H1 (cell line): Measurements from ENCODE around the gene SPOCD1. TPM values are rescaled to one million over a fixed set of nuclear protein-coding genes. Genes with fewer than 3 reads are reported as not detected.

Experiments
- CTCF ChIA-PET: fragments of 300-600 bp; sonication (Branson Sonifier 250); formaldehyde crosslinking; loops from one replicate; lab custom pipeline; 2021; ENCODE audit not compliant: partially characterized antibody; lab: Charles Lee
- POLR2A ChIA-PET: fragments of 300-600 bp; sonication (Branson Sonifier 250); formaldehyde crosslinking; loops from one replicate; lab custom pipeline; 2021; ENCODE audit warnings: inconsistent platforms; ENCODE audit not compliant: partially characterized antibody; lab: Charles Lee
- DNase-seq, 2 experiments: peaks; one replicate each; pipeline versions ENCODE4 v3.0.0 to v3.0.0-alpha.2; 2010 to 2022; ENCODE audit warnings: low spot score in 2 of 2, low read depth in 1 of 2, mixed read lengths in 1 of 2
- FAIRE-seq: peaks from 2 replicates; lab custom pipeline; 2011; peaks lifted over from hg19 to GRCh38; lab: Jason Lieb, UNC
- H2AFZ ChIP-seq: 2 replicates; pipeline ENCODE4 v1.8.1; 2012; ENCODE audit warnings: low read length, inconsistent platforms
- H2AK5ac ChIP-seq: 2 replicates; pipeline ENCODE4 v1.6.1; 2013; ENCODE audit warnings: low read depth, low read length
- H2BK120ac ChIP-seq: replicated peaks from 2 replicates; pipeline ENCODE3; 2013; ENCODE audit warnings: low read depth, low read length, inconsistent platforms
- H2BK12ac ChIP-seq: 2 replicates; pipeline ENCODE4 v1.6.1; 2013; ENCODE audit warnings: low read depth, low read length
- H2BK15ac ChIP-seq: 2 replicates; pipeline ENCODE4 v1.6.1; 2013; ENCODE audit warnings: low read length
- H2BK20ac ChIP-seq: 2 replicates; pipeline ENCODE4 v1.6.1; 2013; ENCODE audit warnings: low read length
- H2BK5ac ChIP-seq: 2 replicates; pipeline ENCODE4 v1.6.1; 2013; ENCODE audit warnings: low read depth, low read length
- H3K14ac ChIP-seq: 2 replicates; pipeline ENCODE4 v1.6.1; 2013; ENCODE audit warnings: inconsistent platforms; ENCODE audit not compliant: insufficient read length
- H3K18ac ChIP-seq: 2 replicates; pipeline ENCODE4 v1.6.1; 2013; ENCODE audit warnings: low read length; ENCODE audit errors: extremely low read depth
- H3K23ac ChIP-seq: 2 replicates; pipeline ENCODE4 v1.6.1; 2013; ENCODE audit warnings: inconsistent platforms; ENCODE audit not compliant: insufficient read length
- H3K23me2 ChIP-seq: 2 replicates; pipeline ENCODE4 v1.6.1; 2013; ENCODE audit warnings: low read depth, low read length
- H3K27ac ChIP-seq: 2 replicates; pipeline ENCODE4 v1.6.1; 2011; ENCODE audit warnings: low read depth, low read length, inconsistent platforms
- H3K27me3 ChIP-seq, 4 experiments: replicated peaks in 1 of 4; 1 replicate in 1 of 4; 2 replicates in 3 of 4; pipeline versions ENCODE4 v1.6.1 to v1.8.1; 2011 to 2013; ENCODE audit warnings: low read length in 3 of 4, mild to moderate bottlenecking in 3 of 4, inconsistent platforms in 2 of 4, mixed read lengths in 2 of 4, moderate library complexity in 1 of 4; ENCODE audit not compliant: control insufficient read depth in 3 of 4, insufficient read depth in 3 of 4; ENCODE audit errors: extremely low read depth in 1 of 4
- H3K36me3 ChIP-seq, 4 experiments: 2 replicates each; pipeline versions ENCODE4 v1.6.1 to v1.8.1; 2011 to 2013; ENCODE audit warnings: mild to moderate bottlenecking in 4 of 4, low read length in 3 of 4, moderate library complexity in 2 of 4, control low read depth in 1 of 4, inconsistent platforms in 1 of 4; ENCODE audit not compliant: insufficient read depth in 4 of 4, control insufficient read depth in 2 of 4
- H3K4ac ChIP-seq: replicated peaks from 2 replicates; pipeline ENCODE3; 2013; ENCODE audit warnings: low read length, low read depth, mixed read lengths, inconsistent platforms; ENCODE audit not compliant: insufficient read length
- H3K4me1 ChIP-seq, 4 experiments: replicated peaks in 1 of 4; 1 replicate in 1 of 4; 2 replicates in 3 of 4; pipeline versions ENCODE4 v1.6.1 to v1.8.1; 2011 to 2013; ENCODE audit warnings: low read length in 3 of 4, inconsistent platforms in 2 of 4, mixed read lengths in 1 of 4; ENCODE audit not compliant: insufficient read depth in 4 of 4, control insufficient read depth in 3 of 4
- H3K4me2 ChIP-seq, 2 experiments: 2 replicates each; pipeline versions ENCODE4 v1.6.1 to v1.8.1; 2011 to 2013; ENCODE audit warnings: low read depth in 2 of 2, low read length in 2 of 2, control low read depth in 1 of 2, inconsistent platforms in 1 of 2, mild to moderate bottlenecking in 1 of 2; ENCODE audit not compliant: insufficient read depth in 1 of 2
- H3K4me3 ChIP-seq, 4 experiments: fragments of 200-600, 300-600 bp in 1 of 4; sonication (generic), shearing (Covaris generic), sonication (Bioruptor Twin) in 1 of 4; 2 replicates each; pipeline versions ENCODE4 v1.5.1 to v1.8.1; 2011 to 2016; ENCODE audit warnings: low read length in 4 of 4, low read depth in 3 of 4, control low read depth in 2 of 4, inconsistent platforms in 2 of 4, mild to moderate bottlenecking in 2 of 4, mixed read lengths in 1 of 4, moderate library complexity in 1 of 4; ENCODE audit not compliant: insufficient read depth in 2 of 4; ENCODE audit errors: extremely low read depth in 1 of 4
- H3K56ac ChIP-seq: replicated peaks from 2 replicates; pipeline ENCODE3; 2013; ENCODE audit warnings: low read depth, mild to moderate bottlenecking, mixed read lengths, low read length, inconsistent platforms; ENCODE audit not compliant: insufficient read length
- H3K79me1 ChIP-seq: 2 replicates; pipeline ENCODE4 v1.6.1; 2013; ENCODE audit warnings: low read depth, low read length, control low read depth
- H3K79me2 ChIP-seq, 2 experiments: 2 replicates each; pipeline versions ENCODE4 v1.6.1 to v1.8.1; 2012 to 2013; ENCODE audit warnings: low read length in 2 of 2, mild to moderate bottlenecking in 2 of 2, inconsistent platforms in 1 of 2; ENCODE audit not compliant: insufficient read depth in 2 of 2, control insufficient read depth in 1 of 2
- H3K9ac ChIP-seq, 4 experiments: replicated peaks in 1 of 4; 1 replicate in 1 of 4; 2 replicates in 3 of 4; pipeline versions ENCODE4 v1.6.1 to v1.8.1; 2011 to 2013; ENCODE audit warnings: low read depth in 3 of 4, low read length in 3 of 4, control low read depth in 2 of 4, mild to moderate bottlenecking in 2 of 4, moderate library complexity in 2 of 4, inconsistent platforms in 1 of 4; ENCODE audit errors: extremely low read depth in 1 of 4
- H3K9me3 ChIP-seq, 2 experiments: 2 replicates each; pipeline versions ENCODE4 v1.6.1 to v1.8.1; 2012 to 2013; ENCODE audit warnings: mild to moderate bottlenecking in 2 of 2, moderate library complexity in 2 of 2, control low read depth in 1 of 2, inconsistent platforms in 1 of 2, low read depth in 1 of 2, low read length in 1 of 2, mixed read lengths in 1 of 2; ENCODE audit not compliant: insufficient read depth in 2 of 2
- H4K20me1 ChIP-seq, 2 experiments: replicated peaks in 1 of 2; 2 replicates each; pipeline versions ENCODE3 to v1.8.1; 2011 to 2013; ENCODE audit warnings: inconsistent platforms in 2 of 2, low read length in 2 of 2, mild to moderate bottlenecking in 1 of 2; ENCODE audit not compliant: insufficient read depth in 2 of 2, control insufficient read depth in 1 of 2
- H4K5ac ChIP-seq: 2 replicates; pipeline ENCODE4 v1.6.1; 2013; ENCODE audit warnings: low read length, low read depth, mixed read lengths, inconsistent platforms; ENCODE audit not compliant: insufficient read length
- H4K8ac ChIP-seq: 2 replicates; pipeline ENCODE4 v1.8.0; 2013; ENCODE audit warnings: mild to moderate bottlenecking, moderate library complexity, low read length, inconsistent platforms; ENCODE audit not compliant: insufficient read depth; ENCODE audit errors: extremely low read depth
- H4K91ac ChIP-seq: replicated peaks from 2 replicates; pipeline ENCODE3; 2013; ENCODE audit warnings: low read length, mixed read lengths, inconsistent platforms; ENCODE audit not compliant: insufficient read length
- CEBPB ChIP-seq: IDR thresholded peaks from 2 replicates; pipeline ENCODE4 v1.6.1; 2012; ENCODE audit warnings: low read depth, low read length
- KDM1A ChIP-seq: fragments of 200-600, 300-600 bp; sonication (generic); IDR thresholded peaks from 2 replicates; pipeline ENCODE4 v1.7.1; 2016; ENCODE audit warnings: mild to moderate bottlenecking, low read length, borderline replicate concordance
- RBBP5 ChIP-seq: IDR thresholded peaks from 2 replicates; pipeline ENCODE4 v1.7.1; 2012; ENCODE audit warnings: low read depth, mild to moderate bottlenecking, inconsistent platforms, low read length, moderate library complexity, borderline replicate concordance
- TBP ChIP-seq: IDR thresholded peaks from 2 replicates; pipeline ENCODE4 v1.6.1; 2011; ENCODE audit warnings: low read depth, low read length, improper control_type of control experiment
- WGBS, 2 experiments: shearing (Covaris generic) in 1 of 2; methylation state at CpG; one replicate each; pipeline versions ENCODE4 v1.1.6 to v1.1.7; 2013 to 2015; ENCODE audit warnings: low lambda C conversion rate in 2 of 2, mixed read lengths in 2 of 2, inconsistent platforms in 1 of 2, low coverage in 1 of 2, missing lambda C conversion rate in 1 of 2; ENCODE audit not compliant: insufficient replicate concordance in 2 of 2, insufficient coverage in 1 of 2, insufficient read length in 1 of 2; ENCODE audit errors: extremely low coverage in 1 of 2, missing lambda C conversion rate in 1 of 2; 5-methylcytosine and 5-hydroxymethylcytosine counted together
- polyA plus RNA-seq, 7 experiments: library from polyadenylated mRNA; depleted of rRNA in 3 of 7; stranded (reverse) in 5 of 7; unstranded in 2 of 7; fragments of >200 nt in 5 of 7; fragments of 200-250 nt in 2 of 7; gene quantifications; 1 replicate in 5 of 7; 2 replicates in 1 of 7; 4 replicates in 1 of 7; pipeline versions ENCODE4 v1.2.1 to v1.2.3, GENCODE V29; 2011 to 2013; ENCODE audit warnings: missing spikeins in 2 of 7, mixed read lengths in 2 of 7
- total RNA-seq: library from RNA; stranded (reverse); fragmentation: NEBNext Ultra II Directional; extraction: Animal tissue kit (Norgen Biotek cat#: 25700); gene quantifications from 2 replicates; pipeline ENCODE4 v1.2.1, GENCODE V29; 2021

SPOCD1 gene
- total and polyA plus RNA-seq, 2 of the 8 experiments (the other 6 are each of a cell fraction or from before 2014, with no cell fraction given), result 1.8 to 2.9 TPM

DNA sequence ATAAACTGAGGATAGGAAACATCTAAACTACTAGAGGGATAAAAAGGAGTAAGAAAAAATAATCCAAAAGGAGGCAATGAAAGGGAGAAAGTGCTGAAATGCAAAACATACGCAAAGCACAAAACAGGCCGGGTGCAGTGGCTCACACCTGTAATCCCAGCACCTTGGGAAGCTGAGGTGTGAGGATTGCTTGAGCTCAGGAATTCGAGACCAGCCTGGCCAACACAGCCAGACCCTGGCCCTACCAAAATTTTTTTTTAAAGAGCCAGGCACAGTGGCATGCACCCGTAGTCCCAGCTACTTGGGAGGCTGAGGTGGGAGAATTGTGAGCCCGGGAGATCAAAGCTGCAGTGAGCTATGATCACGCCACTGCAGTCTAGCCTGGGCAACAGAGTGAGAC, 10.5 kb downstream of the SPOCD1 start:
- H3K27me3 ChIP-seq, result no peaks in the 10 kb centered on the region
- FAIRE-seq, result no peak
- H4K91ac ChIP-seq, result no peak overlapping the region
- H3K23me2 ChIP-seq, result no peaks in the 10 kb centered on the region
- CTCF ChIA-PET, result interaction anchor here (2.8 kb wide), 1 partner anchor 15 kb away, joined by 11 read pairs; no protein-coding TSS in a partner anchor
- H3K9ac ChIP-seq, result no peak overlapping the region
- no peak overlapping the region for H2BK120ac ChIP-seq
- H3K79me2 ChIP-seq, result no peaks in the 10 kb centered on the region
- H2AK5ac ChIP-seq, result no peak overlapping the region
- H4K5ac ChIP-seq, result no peak overlapping the region
- no peak overlapping the region for H4K8ac ChIP-seq
- 90% methylated on average over 6 of the region's 6 CpGs; no CpG with 5 or more reads in 1 of the 2 experiments for WGBS, 2 experiments
- H3K9me3 ChIP-seq, result no peaks in the 10 kb centered on the region
- DNase-seq, result no peak
- H3K36me3 ChIP-seq, result no peaks in the 10 kb centered on the region
- H2BK15ac ChIP-seq, result no peak overlapping the region
- H3K4me3 ChIP-seq, result no peak overlapping the region
- 0 out of 7 replicates have a peak, but pooled peaks cover 0 to 2% (median 0%) of the 10 kb centered on the region in 4 experiments for H3K4me1 ChIP-seq
- H3K4ac ChIP-seq, result no peak overlapping the region
- POLR2A ChIA-PET, result no interaction called here
- no peaks in the 10 kb centered on the region for H3K79me1 ChIP-seq
- TF ChIP-seq CEBPB, result no peak
- TF ChIP-seq KDM1A, result peak; percentile 56; the same call in 1 of the 2 replicates
- no peak for TF ChIP-seq TBP
- TF ChIP-seq RBBP5, result no peak
- TF ChIP-seq, all 59 proteins: peak for 1
- H2AFZ ChIP-seq, result no peak overlapping the region
- no peak overlapping the region for H2BK20ac ChIP-seq
- no peak overlapping the region for H2BK12ac ChIP-seq
- H3K18ac ChIP-seq, result no peak overlapping the region
- H3K27ac ChIP-seq, result no peak overlapping the region
- H3K23ac ChIP-seq, result no peak overlapping the region
- no peaks in the 10 kb centered on the region for H4K20me1 ChIP-seq
- H3K56ac ChIP-seq, result no peak overlapping the region
- H3K14ac ChIP-seq, result no peak overlapping the region
- H3K4me2 ChIP-seq, result no peak overlapping the region
- no peak overlapping the region for H2BK5ac ChIP-seq
